ENCODE results near the gene ZNF619. TPM values are rescaled to one million over a fixed set of nuclear protein-coding genes. Genes with fewer than 3 reads are reported as not detected.
"Not testable (repeated sequence)": the region's sequence is repeated elsewhere in the genome, so short reads cannot be mapped to it uniquely, and the experiment has no call there.

The ZNF619 gene
- total and polyA plus RNA-seq, 4 donors = 1.3 to 5.9 (median 3.3) TPM

DNA sequence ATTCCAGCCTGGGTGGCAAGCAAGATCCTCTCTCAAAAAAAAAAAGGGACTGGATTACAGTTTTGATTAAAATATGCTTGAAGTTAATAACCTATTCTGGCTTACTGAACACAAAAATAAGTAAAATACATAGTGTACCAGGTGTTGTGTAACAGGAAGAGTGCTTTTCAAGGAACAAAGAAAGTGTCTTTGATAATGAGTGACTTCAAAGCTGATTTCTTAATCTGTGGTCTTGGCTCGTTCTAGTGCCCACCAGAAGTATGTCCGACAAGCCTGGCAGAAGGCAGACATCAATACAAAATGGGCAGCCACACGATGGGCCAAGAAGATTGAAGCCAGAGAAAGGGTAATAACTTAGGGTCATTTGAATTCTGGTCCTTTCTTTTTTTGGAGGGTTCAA, 15.8 kb upstream of the ZNF619 start:
- no peak overlapping the region for H3K4me3 ChIP-seq (ENCODE audit: low read depth in 1 of 3, low read length in 3 of 3)
- no peak overlapping the region for H3K27ac ChIP-seq (ENCODE audit: low read depth in 1 of 2, low read length in 2 of 2)
- H3K36me3 ChIP-seq (ENCODE audit: control insufficient read depth in 4 of 4, insufficient read depth in 3 of 4, low read depth in 1 of 4, low read length in 3 of 4) = peaks cover 8 to 64% (median 48%) of the 10 kb centered on the region in 4 donors
- TF ChIP-seq, protein P1, sequence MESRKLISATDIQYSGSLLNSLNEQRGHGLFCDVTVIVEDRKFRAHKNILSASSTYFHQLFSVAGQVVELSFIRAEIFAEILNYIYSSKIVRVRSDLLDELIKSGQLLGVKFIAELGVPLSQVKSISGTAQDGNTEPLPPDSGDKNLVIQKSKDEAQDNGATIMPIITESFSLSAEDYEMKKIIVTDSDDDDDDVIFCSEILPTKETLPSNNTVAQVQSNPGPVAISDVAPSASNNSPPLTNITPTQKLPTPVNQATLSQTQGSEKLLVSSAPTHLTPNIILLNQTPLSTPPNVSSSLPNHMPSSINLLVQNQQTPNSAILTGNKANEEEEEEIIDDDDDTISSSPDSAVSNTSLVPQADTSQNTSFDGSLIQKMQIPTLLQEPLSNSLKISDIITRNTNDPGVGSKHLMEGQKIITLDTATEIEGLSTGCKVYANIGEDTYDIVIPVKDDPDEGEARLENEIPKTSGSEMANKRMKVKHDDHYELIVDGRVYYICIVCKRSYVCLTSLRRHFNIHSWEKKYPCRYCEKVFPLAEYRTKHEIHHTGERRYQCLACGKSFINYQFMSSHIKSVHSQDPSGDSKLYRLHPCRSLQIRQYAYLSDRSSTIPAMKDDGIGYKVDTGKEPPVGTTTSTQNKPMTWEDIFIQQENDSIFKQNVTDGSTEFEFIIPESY (IDR thresholded peaks at IDR 0.05) = no peak
- TF ChIP-seq, protein P2, sequence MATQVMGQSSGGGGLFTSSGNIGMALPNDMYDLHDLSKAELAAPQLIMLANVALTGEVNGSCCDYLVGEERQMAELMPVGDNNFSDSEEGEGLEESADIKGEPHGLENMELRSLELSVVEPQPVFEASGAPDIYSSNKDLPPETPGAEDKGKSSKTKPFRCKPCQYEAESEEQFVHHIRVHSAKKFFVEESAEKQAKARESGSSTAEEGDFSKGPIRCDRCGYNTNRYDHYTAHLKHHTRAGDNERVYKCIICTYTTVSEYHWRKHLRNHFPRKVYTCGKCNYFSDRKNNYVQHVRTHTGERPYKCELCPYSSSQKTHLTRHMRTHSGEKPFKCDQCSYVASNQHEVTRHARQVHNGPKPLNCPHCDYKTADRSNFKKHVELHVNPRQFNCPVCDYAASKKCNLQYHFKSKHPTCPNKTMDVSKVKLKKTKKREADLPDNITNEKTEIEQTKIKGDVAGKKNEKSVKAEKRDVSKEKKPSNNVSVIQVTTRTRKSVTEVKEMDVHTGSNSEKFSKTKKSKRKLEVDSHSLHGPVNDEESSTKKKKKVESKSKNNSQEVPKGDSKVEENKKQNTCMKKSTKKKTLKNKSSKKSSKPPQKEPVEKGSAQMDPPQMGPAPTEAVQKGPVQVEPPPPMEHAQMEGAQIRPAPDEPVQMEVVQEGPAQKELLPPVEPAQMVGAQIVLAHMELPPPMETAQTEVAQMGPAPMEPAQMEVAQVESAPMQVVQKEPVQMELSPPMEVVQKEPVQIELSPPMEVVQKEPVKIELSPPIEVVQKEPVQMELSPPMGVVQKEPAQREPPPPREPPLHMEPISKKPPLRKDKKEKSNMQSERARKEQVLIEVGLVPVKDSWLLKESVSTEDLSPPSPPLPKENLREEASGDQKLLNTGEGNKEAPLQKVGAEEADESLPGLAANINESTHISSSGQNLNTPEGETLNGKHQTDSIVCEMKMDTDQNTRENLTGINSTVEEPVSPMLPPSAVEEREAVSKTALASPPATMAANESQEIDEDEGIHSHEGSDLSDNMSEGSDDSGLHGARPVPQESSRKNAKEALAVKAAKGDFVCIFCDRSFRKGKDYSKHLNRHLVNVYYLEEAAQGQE (IDR thresholded peaks at IDR 0.05) = no peak
- TF ChIP-seq EGR1 (IDR thresholded peaks at IDR 0.05; ENCODE audit: low read depth in 2 of 2) (no peak), HNF4G (IDR thresholded peaks at IDR 0.05) (no peak), SP1 (IDR thresholded peaks at IDR 0.05) (no peak), RXRA (IDR thresholded peaks at IDR 0.05) (no peak), NR2F2 (IDR thresholded peaks at IDR 0.05) (no peak), FOXA1 (IDR thresholded peaks at IDR 0.05) (no peak), YY1 (IDR thresholded peaks at IDR 0.05) (no peak), HNF4A (conservative IDR thresholded peaks at IDR 0.05) (no peak), RAD21 (IDR thresholded peaks at IDR 0.05) (no peak), GABPA (IDR thresholded peaks at IDR 0.05 in 1 of 2, conservative IDR thresholded peaks at IDR 0.05 in 1 of 2) (no peak)
- TF ChIP-seq, protein P3, sequence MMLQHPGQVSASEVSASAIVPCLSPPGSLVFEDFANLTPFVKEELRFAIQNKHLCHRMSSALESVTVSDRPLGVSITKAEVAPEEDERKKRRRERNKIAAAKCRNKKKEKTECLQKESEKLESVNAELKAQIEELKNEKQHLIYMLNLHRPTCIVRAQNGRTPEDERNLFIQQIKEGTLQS (IDR thresholded peaks at IDR 0.05) = no peak
- TF ChIP-seq, protein P4, sequence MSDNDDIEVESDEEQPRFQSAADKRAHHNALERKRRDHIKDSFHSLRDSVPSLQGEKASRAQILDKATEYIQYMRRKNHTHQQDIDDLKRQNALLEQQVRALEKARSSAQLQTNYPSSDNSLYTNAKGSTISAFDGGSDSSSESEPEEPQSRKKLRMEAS (IDR thresholded peaks at IDR 0.05) = no peak
- TF ChIP-seq, protein P5, sequence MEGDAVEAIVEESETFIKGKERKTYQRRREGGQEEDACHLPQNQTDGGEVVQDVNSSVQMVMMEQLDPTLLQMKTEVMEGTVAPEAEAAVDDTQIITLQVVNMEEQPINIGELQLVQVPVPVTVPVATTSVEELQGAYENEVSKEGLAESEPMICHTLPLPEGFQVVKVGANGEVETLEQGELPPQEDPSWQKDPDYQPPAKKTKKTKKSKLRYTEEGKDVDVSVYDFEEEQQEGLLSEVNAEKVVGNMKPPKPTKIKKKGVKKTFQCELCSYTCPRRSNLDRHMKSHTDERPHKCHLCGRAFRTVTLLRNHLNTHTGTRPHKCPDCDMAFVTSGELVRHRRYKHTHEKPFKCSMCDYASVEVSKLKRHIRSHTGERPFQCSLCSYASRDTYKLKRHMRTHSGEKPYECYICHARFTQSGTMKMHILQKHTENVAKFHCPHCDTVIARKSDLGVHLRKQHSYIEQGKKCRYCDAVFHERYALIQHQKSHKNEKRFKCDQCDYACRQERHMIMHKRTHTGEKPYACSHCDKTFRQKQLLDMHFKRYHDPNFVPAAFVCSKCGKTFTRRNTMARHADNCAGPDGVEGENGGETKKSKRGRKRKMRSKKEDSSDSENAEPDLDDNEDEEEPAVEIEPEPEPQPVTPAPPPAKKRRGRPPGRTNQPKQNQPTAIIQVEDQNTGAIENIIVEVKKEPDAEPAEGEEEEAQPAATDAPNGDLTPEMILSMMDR (IDR thresholded peaks at IDR 0.05; ENCODE audit: low read depth, low read length, missing input control) = no peak
- WGBS = 81% methylated on average over 3 of the region's 3 CpGs
- no peaks in the 10 kb centered on the region for H3K9me3 ChIP-seq (ENCODE audit: control insufficient read depth in 4 of 4, low read length in 3 of 4)
- no peaks in the 10 kb centered on the region for H3K27me3 ChIP-seq (ENCODE audit: control insufficient read depth in 4 of 4, insufficient read depth in 4 of 4, low read length in 3 of 4)
- no peak for DNase-seq (ENCODE audit: low spot score)
- H3K9ac ChIP-seq (ENCODE audit: low read depth in 1 of 2, low read length in 2 of 2) = no peak overlapping the region
- peaks cover 0 to 17% (median 9%) of the 10 kb centered on the region in 4 donors for H3K4me1 ChIP-seq (ENCODE audit: control insufficient read depth in 4 of 4, insufficient read depth in 4 of 4, low read length in 3 of 4)

DNA sequence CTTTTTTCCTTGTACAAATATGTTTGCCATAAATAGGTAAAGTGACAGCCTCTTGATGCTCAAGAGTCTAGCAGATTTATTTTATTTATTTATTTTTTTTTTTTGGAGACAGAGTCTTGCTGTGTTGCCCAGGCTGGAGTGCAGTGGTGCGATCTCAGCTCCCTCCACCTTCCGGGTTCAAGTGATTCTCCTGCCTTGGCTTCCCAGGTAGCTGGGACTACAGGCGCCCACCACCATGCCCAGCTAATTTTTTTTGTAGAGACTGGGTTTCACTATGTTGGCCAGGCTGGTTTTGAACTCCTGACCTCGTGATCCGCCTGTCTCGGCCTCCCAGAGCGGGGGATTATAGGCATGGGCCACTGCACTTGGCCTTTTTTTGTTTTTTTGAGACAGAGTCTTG, 14.1 kb upstream of the ZNF619 start:
- not testable (repeated sequence) for H3K4me1 ChIP-seq (ENCODE audit: control insufficient read depth in 4 of 4, insufficient read depth in 4 of 4, low read length in 3 of 4); DNase-seq (ENCODE audit: low spot score); H3K27me3 ChIP-seq (ENCODE audit: control insufficient read depth in 4 of 4, insufficient read depth in 4 of 4, low read length in 3 of 4); H3K27ac ChIP-seq (ENCODE audit: low read depth in 1 of 2, low read length in 2 of 2); H3K4me3 ChIP-seq (ENCODE audit: low read depth in 1 of 3, low read length in 3 of 3); H3K9me3 ChIP-seq (ENCODE audit: control insufficient read depth in 4 of 4, low read length in 3 of 4); H3K9ac ChIP-seq (ENCODE audit: low read depth in 1 of 2, low read length in 2 of 2)
- H3K36me3 ChIP-seq (ENCODE audit: control insufficient read depth in 4 of 4, insufficient read depth in 3 of 4, low read depth in 1 of 4, low read length in 3 of 4) = peaks cover 8 to 64% (median 50%) of the 10 kb centered on the region in 4 donors
- WGBS = 91% methylated on average over 7 of the region's 7 CpGs
